ENCODE measurements around the gene GRAP. TPM values are rescaled to one million over a fixed set of nuclear protein-coding genes. Genes with fewer than 3 reads are reported as not detected.

GRAP gene
- total RNA-seq, 1 donor from 2014 or later: 8.5 TPM

DNA sequence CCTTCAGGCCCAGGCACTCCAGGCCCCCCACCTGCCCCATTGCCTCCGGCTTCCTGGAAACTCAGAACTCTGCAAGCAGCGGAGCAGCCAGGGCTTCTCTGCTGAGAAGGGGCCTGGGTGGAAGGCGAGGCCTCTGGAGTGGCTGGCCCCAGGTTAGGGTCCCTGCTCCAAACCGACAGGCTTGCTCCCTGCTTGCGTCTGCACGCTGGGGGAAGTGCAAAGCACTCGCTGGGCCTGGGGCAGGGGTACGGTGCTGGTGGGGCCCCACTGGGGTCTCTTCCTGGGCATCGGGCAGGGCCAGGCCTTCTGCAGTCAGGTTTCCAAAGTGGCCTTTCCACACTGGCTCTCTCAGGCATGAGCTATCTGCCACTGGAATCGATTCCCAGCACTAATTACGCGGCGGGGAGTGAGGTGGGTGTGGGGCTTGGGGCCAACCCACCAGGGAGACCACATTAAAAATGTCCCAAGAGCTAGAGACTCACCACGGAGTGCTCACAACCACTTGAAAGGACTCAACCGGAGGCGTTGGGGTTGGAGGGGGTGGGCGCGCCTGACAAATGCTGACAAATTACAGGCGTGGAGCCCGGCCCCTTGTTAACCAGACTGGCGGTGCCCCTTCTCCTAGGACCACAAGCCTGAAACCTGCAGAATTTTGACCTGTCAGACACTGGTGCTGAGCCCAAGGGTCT, 60.1 kb downstream of the GRAP start:
- H3K27ac ChIP-seq: no peak overlapping the region
- TF ChIP-seq, protein P1, sequence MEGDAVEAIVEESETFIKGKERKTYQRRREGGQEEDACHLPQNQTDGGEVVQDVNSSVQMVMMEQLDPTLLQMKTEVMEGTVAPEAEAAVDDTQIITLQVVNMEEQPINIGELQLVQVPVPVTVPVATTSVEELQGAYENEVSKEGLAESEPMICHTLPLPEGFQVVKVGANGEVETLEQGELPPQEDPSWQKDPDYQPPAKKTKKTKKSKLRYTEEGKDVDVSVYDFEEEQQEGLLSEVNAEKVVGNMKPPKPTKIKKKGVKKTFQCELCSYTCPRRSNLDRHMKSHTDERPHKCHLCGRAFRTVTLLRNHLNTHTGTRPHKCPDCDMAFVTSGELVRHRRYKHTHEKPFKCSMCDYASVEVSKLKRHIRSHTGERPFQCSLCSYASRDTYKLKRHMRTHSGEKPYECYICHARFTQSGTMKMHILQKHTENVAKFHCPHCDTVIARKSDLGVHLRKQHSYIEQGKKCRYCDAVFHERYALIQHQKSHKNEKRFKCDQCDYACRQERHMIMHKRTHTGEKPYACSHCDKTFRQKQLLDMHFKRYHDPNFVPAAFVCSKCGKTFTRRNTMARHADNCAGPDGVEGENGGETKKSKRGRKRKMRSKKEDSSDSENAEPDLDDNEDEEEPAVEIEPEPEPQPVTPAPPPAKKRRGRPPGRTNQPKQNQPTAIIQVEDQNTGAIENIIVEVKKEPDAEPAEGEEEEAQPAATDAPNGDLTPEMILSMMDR (IDR thresholded peaks at IDR 0.05): no peak
- H3K27me3 ChIP-seq (ENCODE audit: low read depth): no peaks in the 10 kb centered on the region
- no peak overlapping the region for H3K4me3 ChIP-seq
- DNase-seq (no peak), ATAC-seq (no peak)
- peaks cover 6% of the 10 kb centered on the region for H3K4me1 ChIP-seq
- intact Hi-C loops (cut with DNase I): no loop called here
- H3K36me3 ChIP-seq: peaks cover 2% of the 10 kb centered on the region
- H3K9me3 ChIP-seq: no peaks in the 10 kb centered on the region

DNA sequence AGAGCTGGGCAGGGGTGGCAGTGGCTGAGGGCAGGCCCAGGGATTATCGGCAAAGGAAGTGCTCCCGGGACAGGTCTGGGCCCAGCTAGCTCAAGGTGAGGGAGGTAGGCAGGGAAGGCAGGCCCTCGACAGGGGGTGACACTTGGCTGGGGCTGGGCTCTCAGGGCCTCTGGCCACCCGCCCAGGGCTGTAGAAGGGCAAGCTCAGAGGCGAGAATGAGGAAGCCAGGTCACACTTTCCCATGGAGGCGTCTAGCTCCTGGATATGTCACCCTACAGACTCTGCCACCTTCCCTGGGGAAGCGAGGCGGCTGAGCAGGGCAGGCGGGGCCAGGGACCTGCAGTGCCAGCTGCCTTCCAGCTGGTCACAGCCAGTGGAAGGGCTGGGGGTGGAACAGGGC, 61.3 kb downstream of the GRAP start:
- Histone ChIP-seq H3K9me3 (no peaks in the 10 kb centered on the region), H3K36me3 (peaks cover 2% of the 10 kb centered on the region), H3K27me3 (ENCODE audit: low read depth) (no peaks in the 10 kb centered on the region), H3K27ac (no peak overlapping the region), H3K4me1 (peaks cover 6% of the 10 kb centered on the region), H3K4me3 (no peak overlapping the region)
- ATAC-seq (no peak), DNase-seq (no peak)
- TF ChIP-seq, protein P1 (IDR thresholded peaks at IDR 0.05): no peak
- intact Hi-C loops (cut with DNase I): no loop called here

DNA sequence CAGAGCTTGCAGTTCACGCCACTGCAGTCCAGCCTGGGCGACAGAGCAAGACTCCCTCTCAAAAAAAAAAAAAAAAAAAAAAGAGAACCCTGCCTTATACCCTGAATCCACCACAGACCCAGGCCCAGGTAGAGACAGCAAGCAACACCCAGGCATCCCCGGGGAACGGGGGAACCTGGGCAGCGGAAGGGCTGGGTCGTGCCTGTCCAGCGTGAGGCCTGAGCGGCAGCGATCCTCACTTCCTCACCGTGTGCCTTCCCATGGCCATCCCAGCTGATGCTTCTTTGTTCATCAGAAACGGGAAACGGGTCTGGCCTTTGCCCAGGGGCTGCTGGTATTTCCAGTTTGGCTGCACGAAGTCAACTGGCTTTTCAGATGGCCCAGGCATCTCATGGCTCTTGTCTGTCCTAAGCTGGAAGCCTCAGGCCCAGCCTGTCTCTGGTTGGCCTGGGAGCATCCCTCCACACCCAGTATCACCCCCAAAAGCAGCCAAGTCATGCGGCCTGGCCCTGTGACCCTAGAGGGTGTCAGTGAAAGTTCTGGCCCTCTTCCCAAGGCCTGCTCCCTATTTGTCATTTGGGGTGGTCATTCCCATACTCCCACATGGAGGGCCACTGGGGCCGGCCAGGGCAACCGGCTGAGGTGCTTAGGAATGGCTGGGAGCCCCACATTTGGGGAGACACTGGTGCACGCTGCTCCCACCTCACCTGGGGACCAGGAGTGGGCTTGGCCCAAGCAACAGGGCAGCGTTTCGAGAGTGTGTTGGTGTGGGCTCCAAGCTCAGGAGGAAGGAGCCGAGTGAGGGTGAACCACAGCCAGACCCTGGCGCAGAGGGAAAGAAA, 62.3 kb downstream of the GRAP start:
- Histone ChIP-seq H3K27me3 (ENCODE audit: low read depth) (no peaks in the 10 kb centered on the region), H3K27ac (no peak overlapping the region), H3K4me3 (no peak overlapping the region), H3K36me3 (peaks cover 2% of the 10 kb centered on the region), H3K9me3 (no peaks in the 10 kb centered on the region), H3K4me1 (peaks cover 6% of the 10 kb centered on the region)
- TF ChIP-seq, protein P1 (IDR thresholded peaks at IDR 0.05): no peak
- intact Hi-C loops (cut with DNase I): no loop called here
- ATAC-seq: no peak
- no peak for DNase-seq

DNA sequence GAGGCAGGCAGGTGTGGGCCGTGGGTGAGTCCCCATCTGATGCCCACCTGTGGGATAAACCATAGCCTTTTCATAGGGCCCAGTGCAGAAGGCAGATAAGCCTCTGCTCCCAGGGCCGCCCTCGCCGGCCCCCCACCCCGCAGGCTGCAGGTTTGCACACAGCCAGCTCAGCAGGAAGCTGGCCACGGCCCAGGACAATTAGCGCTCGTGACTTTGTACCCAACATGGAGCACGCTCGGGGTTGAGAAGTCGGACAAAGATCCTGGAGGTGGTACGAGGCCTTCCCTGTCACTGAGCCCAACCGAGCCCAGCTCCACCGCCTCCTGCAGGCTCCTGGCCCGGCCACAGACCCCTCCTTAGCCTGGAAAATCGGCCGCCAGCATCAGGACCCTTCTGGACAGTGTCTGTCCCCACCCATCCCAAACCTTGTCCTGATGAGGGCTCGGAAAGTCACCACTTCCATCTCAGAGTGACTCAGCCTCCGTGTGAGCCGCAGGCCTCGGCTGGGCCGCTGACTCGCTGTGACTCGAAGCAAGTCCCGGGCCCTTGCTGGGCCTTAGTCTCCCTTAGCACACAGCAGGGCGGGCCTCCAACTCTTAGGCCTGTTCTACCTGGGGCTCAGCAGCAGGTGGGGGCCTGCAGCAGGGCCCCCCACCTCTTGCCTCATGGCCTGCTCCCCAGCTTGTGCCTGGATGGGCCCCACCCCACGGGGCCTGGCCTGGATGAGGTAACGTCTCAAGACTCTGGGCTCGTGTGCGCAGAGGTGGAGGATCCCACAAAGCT, 64.9 kb downstream of the GRAP start:
- Histone ChIP-seq H3K27ac (no peak overlapping the region), H3K27me3 (ENCODE audit: low read depth) (no peaks in the 10 kb centered on the region), H3K4me1 (no peaks in the 10 kb centered on the region), H3K36me3 (peaks cover 20% of the 10 kb centered on the region), H3K9me3 (no peaks in the 10 kb centered on the region), H3K4me3 (no peak overlapping the region)
- TF ChIP-seq, protein P1 (IDR thresholded peaks at IDR 0.05): no peak
- ATAC-seq (no peak), DNase-seq (no peak)
- intact Hi-C loops (cut with DNase I): no loop called here

GRCh38 chr17:18981335-18981641, 65.5 kb downstream of the GRAP start:
- Histone ChIP-seq H3K27ac (no peak overlapping the region), H3K27me3 (ENCODE audit: low read depth) (no peaks in the 10 kb centered on the region), H3K9me3 (no peaks in the 10 kb centered on the region), H3K4me1 (no peaks in the 10 kb centered on the region), H3K4me3 (no peak overlapping the region), H3K36me3 (peaks cover 18% of the 10 kb centered on the region)
- no peak for ATAC-seq
- intact Hi-C loops (cut with DNase I): no loop called here
- TF ChIP-seq, protein P1 (IDR thresholded peaks at IDR 0.05): no peak
- no peak for DNase-seq

All from lower lobe of right lung (tissue), 2 donors.